Upper lobe of right lung (tissue), 1 donor: ENCODE data around the gene DENND2C. TPM values are rescaled to one million over a fixed set of nuclear protein-coding genes. Genes with fewer than 3 reads are reported as not detected.

ENCODE experiments used
- ATAC-seq: fragments of 200-7000 bp; cut with Tn5 transposase; one replicate; pipeline ENCODE4 v1.9.1; 2020; ENCODE audit warnings: mild to moderate bottlenecking, moderate library complexity
- DNase-seq: peaks from one replicate; pipeline ENCODE4 v3.0.0-alpha.2; 2020
- H3K27ac ChIP-seq: fragments of 200-600 bp; one replicate; pipeline ENCODE4 v1.8.0; 2022
- H3K27me3 ChIP-seq: fragments of 200-600 bp; one replicate; pipeline ENCODE4 v1.8.0; 2022; ENCODE audit warnings: mild to moderate bottlenecking
- H3K36me3 ChIP-seq: fragments of 200-600 bp; one replicate; pipeline ENCODE4 v1.8.0; 2022
- H3K4me1 ChIP-seq: fragments of 200-600 bp; one replicate; pipeline ENCODE4 v1.8.0; 2022
- H3K4me3 ChIP-seq: fragments of 200-600 bp; one replicate; pipeline ENCODE4 v1.8.0; 2022; ENCODE audit warnings: mild to moderate bottlenecking
- H3K9me3 ChIP-seq: fragments of 200-600 bp; one replicate; pipeline ENCODE4 v1.8.0; 2022
- intact Hi-C: fragments of 100-400 bp; cut with DNase I; formaldehyde crosslinking; loops from one replicate; pipeline ENCODE4 v1.11.0; 2022
- total RNA-seq: library from RNA; stranded (reverse); fragmentation: NEBNext Ultra II Directional; extraction: Animal tissue kit (Norgen Biotek cat#: 25700); gene quantifications from one replicate; pipeline ENCODE4 v1.2.1, GENCODE V29; 2021
- TF ChIP-seq, protein P1 (sequence below): fragments of 200-600 bp; IDR thresholded peaks from one replicate; pipeline ENCODE4 v1.8.0; 2022; ENCODE audit warnings: antibody characterized with exemption
- donor health status: DM: no; HTN: yes; CAD: no; lungs with severe emphysema.

The DENND2C gene
- total RNA-seq, 1 donor from 2014 or later, result 2.3 TPM

DNA sequence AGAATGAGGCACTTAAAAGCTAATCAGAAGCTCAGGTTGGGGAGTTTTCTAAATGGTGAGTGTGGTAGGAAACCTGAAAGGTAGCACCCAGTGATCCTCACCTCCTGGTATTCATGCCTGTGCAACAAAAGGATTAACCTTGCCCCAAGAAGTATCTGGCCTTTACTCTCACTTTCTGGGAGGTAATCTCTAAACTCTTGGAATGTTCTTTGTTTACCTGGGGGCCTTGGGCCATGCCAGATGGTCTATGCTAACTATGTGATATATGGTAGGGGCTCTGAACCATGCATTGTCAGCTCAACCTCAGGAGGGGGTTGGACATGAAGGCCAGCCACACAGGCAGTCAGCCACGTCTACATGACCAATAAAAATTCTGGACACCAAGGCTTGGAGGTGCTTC lies 134.4 kb downstream of the DENND2C start:
- Histone ChIP-seq H3K36me3 (no peaks in the 10 kb centered on the region), H3K27me3 (no peaks in the 10 kb centered on the region), H3K27ac (no peak overlapping the region), H3K4me1 (no peaks in the 10 kb centered on the region), H3K9me3 (no peaks in the 10 kb centered on the region), H3K4me3 (no peak overlapping the region)
- ATAC-seq (no peak), DNase-seq (no peak)
- intact Hi-C loops, result no loop called here
- TF ChIP-seq, protein P1, sequence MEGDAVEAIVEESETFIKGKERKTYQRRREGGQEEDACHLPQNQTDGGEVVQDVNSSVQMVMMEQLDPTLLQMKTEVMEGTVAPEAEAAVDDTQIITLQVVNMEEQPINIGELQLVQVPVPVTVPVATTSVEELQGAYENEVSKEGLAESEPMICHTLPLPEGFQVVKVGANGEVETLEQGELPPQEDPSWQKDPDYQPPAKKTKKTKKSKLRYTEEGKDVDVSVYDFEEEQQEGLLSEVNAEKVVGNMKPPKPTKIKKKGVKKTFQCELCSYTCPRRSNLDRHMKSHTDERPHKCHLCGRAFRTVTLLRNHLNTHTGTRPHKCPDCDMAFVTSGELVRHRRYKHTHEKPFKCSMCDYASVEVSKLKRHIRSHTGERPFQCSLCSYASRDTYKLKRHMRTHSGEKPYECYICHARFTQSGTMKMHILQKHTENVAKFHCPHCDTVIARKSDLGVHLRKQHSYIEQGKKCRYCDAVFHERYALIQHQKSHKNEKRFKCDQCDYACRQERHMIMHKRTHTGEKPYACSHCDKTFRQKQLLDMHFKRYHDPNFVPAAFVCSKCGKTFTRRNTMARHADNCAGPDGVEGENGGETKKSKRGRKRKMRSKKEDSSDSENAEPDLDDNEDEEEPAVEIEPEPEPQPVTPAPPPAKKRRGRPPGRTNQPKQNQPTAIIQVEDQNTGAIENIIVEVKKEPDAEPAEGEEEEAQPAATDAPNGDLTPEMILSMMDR, result no peak

Other genes starting within 250 kb of the DENND2C start
- gene TRIM33, start 158.8 kb downstream of the DENND2C start, total RNA-seq, result 37.3 TPM
- gene BCAS2, start 88.4 kb downstream of the DENND2C start, total RNA-seq, result 26.0 TPM
- not detected for gene AMPD1, start 25.5 kb upstream of the DENND2C start, total RNA-seq
- 26.5 TPM for gene NRAS, start 46.7 kb upstream of the DENND2C start, total RNA-seq
- 551 TPM for gene CSDE1, start 87.9 kb upstream of the DENND2C start, total RNA-seq
- 31.2 TPM for gene SIKE1, start 110.6 kb upstream of the DENND2C start, total RNA-seq
- not detected for gene SYCP1, start 184.8 kb upstream of the DENND2C start, total RNA-seq